PFSK-1 (cell line): Measurements from ENCODE around the gene FAS. TPM values are rescaled to one million over a fixed set of nuclear protein-coding genes. Genes with fewer than 3 reads are reported as not detected.

Source experiments
- FOXP2 ChIP-seq: optimal IDR thresholded peaks from 2 replicates; pipeline ENCODE3; 2011; ENCODE audit warnings: borderline replicate concordance, control low read depth, inconsistent platforms; ENCODE audit not compliant: insufficient read depth; ENCODE audit errors: extremely low read length, extremely low read depth
- POLR2AphosphoS5 ChIP-seq: IDR thresholded peaks from 2 replicates; pipeline ENCODE4 v1.6.1; 2012; ENCODE audit warnings: low read depth, mild to moderate bottlenecking, control low read depth, low read length, moderate library complexity
- SIN3A ChIP-seq: IDR thresholded peaks from 2 replicates; pipeline ENCODE4 v1.6.1; 2012; ENCODE audit warnings: mild to moderate bottlenecking, low read length, moderate library complexity, borderline replicate concordance; ENCODE audit not compliant: insufficient read depth
- TAF1 ChIP-seq: IDR thresholded peaks from 2 replicates; pipeline ENCODE4 v1.6.1; 2012; ENCODE audit warnings: low read length, control low read depth, borderline replicate concordance; ENCODE audit not compliant: insufficient read depth
- polyA plus RNA-seq: library from polyadenylated mRNA; unstranded; fragments of >200 nt; gene quantifications from one replicate; pipeline ENCODE4 v1.2.1, GENCODE V29; 2012; ENCODE audit warnings: low read depth, missing spikeins; ENCODE audit not compliant: insufficient read length
- TF ChIP-seq, protein P1 (sequence below), 2 experiments: IDR thresholded peaks; 2 replicates each; pipeline versions ENCODE4 v1.6.1 to v1.8.0; 2011 to 2012; ENCODE audit warnings: low read depth in 2 of 2, low read length in 2 of 2, control low read depth in 1 of 2, inconsistent platforms in 1 of 2, mild to moderate bottlenecking in 1 of 2, moderate library complexity in 1 of 2; ENCODE audit not compliant: insufficient read depth in 1 of 2

Gene FAS
- polyA plus RNA-seq = 2.2 TPM

DNA sequence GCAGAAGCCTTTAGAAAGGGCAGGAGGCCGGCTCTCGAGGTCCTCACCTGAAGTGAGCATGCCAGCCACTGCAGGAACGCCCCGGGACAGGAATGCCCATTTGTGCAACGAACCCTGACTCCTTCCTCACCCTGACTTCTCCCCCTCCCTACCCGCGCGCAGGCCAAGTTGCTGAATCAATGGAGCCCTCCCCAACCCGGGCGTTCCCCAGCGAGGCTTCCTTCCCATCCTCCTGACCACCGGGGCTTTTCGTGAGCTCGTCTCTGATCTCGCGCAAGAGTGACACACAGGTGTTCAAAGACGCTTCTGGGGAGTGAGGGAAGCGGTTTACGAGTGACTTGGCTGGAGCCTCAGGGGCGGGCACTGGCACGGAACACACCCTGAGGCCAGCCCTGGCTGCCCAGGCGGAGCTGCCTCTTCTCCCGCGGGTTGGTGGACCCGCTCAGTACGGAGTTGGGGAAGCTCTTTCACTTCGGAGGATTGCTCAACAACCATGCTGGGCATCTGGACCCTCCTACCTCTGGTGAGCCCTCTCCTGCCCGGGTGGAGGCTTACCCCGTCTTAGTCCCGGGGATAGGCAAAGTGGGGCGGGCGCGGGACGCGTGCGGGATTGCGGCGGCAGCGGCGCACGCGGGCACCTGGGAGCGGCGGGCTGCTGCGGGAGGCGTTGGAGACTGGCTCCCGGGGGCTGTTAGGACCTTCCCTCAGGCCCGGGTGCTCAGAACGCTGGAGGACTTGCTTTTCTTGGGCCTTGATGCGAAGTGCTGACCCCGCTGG is at the start of gene FAS:
Gene FAS (plus strand): TSS at position 415 of the 777 bp plus-strand sequence. CDS start 79 bp downstream, at position 494.
- TF ChIP-seq, protein P1, sequence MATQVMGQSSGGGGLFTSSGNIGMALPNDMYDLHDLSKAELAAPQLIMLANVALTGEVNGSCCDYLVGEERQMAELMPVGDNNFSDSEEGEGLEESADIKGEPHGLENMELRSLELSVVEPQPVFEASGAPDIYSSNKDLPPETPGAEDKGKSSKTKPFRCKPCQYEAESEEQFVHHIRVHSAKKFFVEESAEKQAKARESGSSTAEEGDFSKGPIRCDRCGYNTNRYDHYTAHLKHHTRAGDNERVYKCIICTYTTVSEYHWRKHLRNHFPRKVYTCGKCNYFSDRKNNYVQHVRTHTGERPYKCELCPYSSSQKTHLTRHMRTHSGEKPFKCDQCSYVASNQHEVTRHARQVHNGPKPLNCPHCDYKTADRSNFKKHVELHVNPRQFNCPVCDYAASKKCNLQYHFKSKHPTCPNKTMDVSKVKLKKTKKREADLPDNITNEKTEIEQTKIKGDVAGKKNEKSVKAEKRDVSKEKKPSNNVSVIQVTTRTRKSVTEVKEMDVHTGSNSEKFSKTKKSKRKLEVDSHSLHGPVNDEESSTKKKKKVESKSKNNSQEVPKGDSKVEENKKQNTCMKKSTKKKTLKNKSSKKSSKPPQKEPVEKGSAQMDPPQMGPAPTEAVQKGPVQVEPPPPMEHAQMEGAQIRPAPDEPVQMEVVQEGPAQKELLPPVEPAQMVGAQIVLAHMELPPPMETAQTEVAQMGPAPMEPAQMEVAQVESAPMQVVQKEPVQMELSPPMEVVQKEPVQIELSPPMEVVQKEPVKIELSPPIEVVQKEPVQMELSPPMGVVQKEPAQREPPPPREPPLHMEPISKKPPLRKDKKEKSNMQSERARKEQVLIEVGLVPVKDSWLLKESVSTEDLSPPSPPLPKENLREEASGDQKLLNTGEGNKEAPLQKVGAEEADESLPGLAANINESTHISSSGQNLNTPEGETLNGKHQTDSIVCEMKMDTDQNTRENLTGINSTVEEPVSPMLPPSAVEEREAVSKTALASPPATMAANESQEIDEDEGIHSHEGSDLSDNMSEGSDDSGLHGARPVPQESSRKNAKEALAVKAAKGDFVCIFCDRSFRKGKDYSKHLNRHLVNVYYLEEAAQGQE (IDR thresholded peaks at IDR 0.05; ENCODE audit: insufficient read depth in 1 of 2, low read depth in 2 of 2, low read length in 2 of 2) = no peak
- no peak for TF ChIP-seq TAF1
- peak; percentile 12 for TF ChIP-seq FOXP2
- no peak for TF ChIP-seq SIN3A
- TF ChIP-seq POLR2AphosphoS5 = no peak

DNA sequence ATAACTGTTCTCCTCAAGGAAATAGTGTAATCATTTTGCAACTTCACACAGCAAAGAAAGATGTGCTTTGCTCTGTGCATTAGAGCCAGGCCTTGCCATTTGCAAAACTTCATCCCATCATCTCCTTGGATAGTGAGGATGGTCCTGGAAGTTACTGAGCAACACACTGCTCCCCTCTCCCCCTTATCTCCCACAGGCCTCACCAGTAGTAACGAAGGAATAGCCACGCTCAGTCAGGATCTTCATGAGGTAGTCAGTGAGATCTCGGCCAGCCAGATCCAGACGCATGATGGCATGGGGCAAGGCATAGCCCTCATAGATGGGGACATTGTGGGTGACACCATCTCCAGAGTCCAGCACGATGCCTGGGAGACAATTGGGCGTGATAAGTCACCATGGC is 49.6 kb upstream of the FAS start:
- TF ChIP-seq SIN3A (no peak), TAF1 (no peak), FOXP2 (no peak), POLR2AphosphoS5 (no peak)
- TF ChIP-seq, protein P1 (IDR thresholded peaks at IDR 0.05; ENCODE audit: insufficient read depth in 1 of 2, low read depth in 2 of 2, low read length in 2 of 2) = no peak

DNA sequence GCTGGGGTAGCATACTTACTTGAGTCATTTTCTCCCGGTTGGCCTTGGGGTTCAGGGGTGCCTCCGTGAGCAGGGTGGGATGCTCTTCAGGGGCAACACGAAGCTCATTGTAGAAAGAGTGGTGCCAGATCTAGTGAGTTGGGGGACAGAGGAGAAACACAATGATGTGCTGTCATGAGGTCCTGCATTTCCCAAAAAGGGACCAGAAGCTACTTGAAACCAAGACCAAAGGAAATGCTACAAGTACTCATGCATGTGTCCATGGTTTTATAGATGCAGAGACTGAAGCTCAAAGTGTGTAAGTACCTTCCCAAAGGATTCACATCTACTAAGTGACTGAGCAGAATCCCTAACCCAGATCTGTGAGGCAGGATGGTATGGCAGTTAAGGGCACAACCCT is 46.8 kb upstream of the FAS start:
- TF ChIP-seq TAF1 (no peak), SIN3A (no peak), FOXP2 (no peak), POLR2AphosphoS5 (no peak)
- TF ChIP-seq, protein P1 (IDR thresholded peaks at IDR 0.05; ENCODE audit: insufficient read depth in 1 of 2, low read depth in 2 of 2, low read length in 2 of 2) = no peak

DNA sequence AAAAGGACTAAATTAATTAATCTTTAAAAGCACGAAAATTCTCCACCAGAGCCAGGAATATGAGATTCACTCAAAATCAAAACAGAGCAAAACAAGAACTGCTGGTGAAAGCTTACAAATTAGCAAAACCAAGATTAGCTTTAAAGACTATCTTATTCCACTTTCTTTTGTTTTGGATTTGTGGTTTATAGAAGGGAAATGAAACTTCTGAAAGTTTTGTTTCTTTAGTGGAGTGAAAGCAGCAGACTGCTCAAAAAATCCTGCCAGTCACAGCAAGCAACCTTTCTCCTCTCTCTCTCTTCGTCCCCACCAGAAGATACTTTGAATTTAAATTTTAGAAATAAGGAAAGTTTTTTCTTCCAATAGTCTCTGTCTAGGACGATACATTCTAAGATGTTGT is 45.8 kb upstream of the FAS start:
- TF ChIP-seq FOXP2 = no peak
- TF ChIP-seq TAF1 = no peak
- TF ChIP-seq SIN3A = no peak
- TF ChIP-seq, protein P1 (IDR thresholded peaks at IDR 0.05; ENCODE audit: insufficient read depth in 1 of 2, low read depth in 2 of 2, low read length in 2 of 2) = no peak
- no peak for TF ChIP-seq POLR2AphosphoS5
